ENCODE measurements around the gene TRPV6. TPM values are rescaled to one million over a fixed set of nuclear protein-coding genes. Genes with fewer than 3 reads are reported as not detected.

TRPV6 gene
- total and polyA plus RNA-seq, 4 donors, result 0.32 to 1.5 (median 0.36) TPM; not detected in 1

- Histone ChIP-seq H3K9me3 (ENCODE audit: control insufficient read depth in 4 of 4, low read length in 3 of 4) (no peaks in the 10 kb centered on the region), H3K9ac (ENCODE audit: low read depth in 1 of 2, low read length in 2 of 2) (no peak overlapping the region), H3K27me3 (ENCODE audit: control insufficient read depth in 4 of 4, insufficient read depth in 4 of 4, low read length in 3 of 4) (no peaks in the 10 kb centered on the region), H3K4me1 (ENCODE audit: control insufficient read depth in 4 of 4, insufficient read depth in 4 of 4, low read length in 3 of 4) (no peaks in the 10 kb centered on the region), H3K4me3 (ENCODE audit: low read depth in 1 of 3, low read length in 3 of 3) (no peak overlapping the region), H3K27ac (ENCODE audit: low read depth in 1 of 2, low read length in 2 of 2) (no peak overlapping the region), H3K36me3 (ENCODE audit: control insufficient read depth in 4 of 4, insufficient read depth in 3 of 4, low read depth in 1 of 4, low read length in 3 of 4) (no peaks in the 10 kb centered on the region)
- DNase-seq (ENCODE audit: low spot score), result no peak
- WGBS, result 90% methylated on average over 3 of the region's 3 CpGs
- TF ChIP-seq CTCF (IDR thresholded peaks at IDR 0.05; ENCODE audit: low read depth, low read length, missing input control) (no peak), MAX (IDR thresholded peaks at IDR 0.05) (no peak), EGR1 (IDR thresholded peaks at IDR 0.05; ENCODE audit: low read depth in 2 of 2) (no peak), FOXA1 (IDR thresholded peaks at IDR 0.05) (no peak), YY1 (IDR thresholded peaks at IDR 0.05) (no peak), TAF1 (conservative IDR thresholded peaks at IDR 0.05) (no peak)
These were observed 34.1 kb upstream of the TRPV6 start for GRCh38 chr7:142919656-142920055.

GRCh38 chr7:142918901-142919300, 33.4 kb upstream of the TRPV6 start:
- no peaks in the 10 kb centered on the region for H3K36me3 ChIP-seq (ENCODE audit: control insufficient read depth in 4 of 4, insufficient read depth in 3 of 4, low read depth in 1 of 4, low read length in 3 of 4)
- H3K27ac ChIP-seq (ENCODE audit: low read depth in 1 of 2, low read length in 2 of 2), result no peak overlapping the region
- 83% methylated on average over 2 of the region's 2 CpGs for WGBS
- H3K4me1 ChIP-seq (ENCODE audit: control insufficient read depth in 4 of 4, insufficient read depth in 4 of 4, low read length in 3 of 4), result no peaks in the 10 kb centered on the region
- H3K9me3 ChIP-seq (ENCODE audit: control insufficient read depth in 4 of 4, low read length in 3 of 4), result no peaks in the 10 kb centered on the region
- TF ChIP-seq SP1 (IDR thresholded peaks at IDR 0.05) (no peak), HNF4G (IDR thresholded peaks at IDR 0.05) (no peak), HNF4A (conservative IDR thresholded peaks at IDR 0.05) (no peak), ZBTB33 (IDR thresholded peaks at IDR 0.05) (no peak), TAF1 (conservative IDR thresholded peaks at IDR 0.05) (no peak), MAX (IDR thresholded peaks at IDR 0.05) (no peak), RAD21 (IDR thresholded peaks at IDR 0.05) (no peak), EGR1 (IDR thresholded peaks at IDR 0.05; ENCODE audit: low read depth in 2 of 2) (no peak), YY1 (IDR thresholded peaks at IDR 0.05) (no peak), FOXA2 (IDR thresholded peaks at IDR 0.05) (no peak), GABPA (IDR thresholded peaks at IDR 0.05 in 1 of 2, conservative IDR thresholded peaks at IDR 0.05 in 1 of 2) (no peak), JUND (IDR thresholded peaks at IDR 0.05) (no peak), NR2F2 (IDR thresholded peaks at IDR 0.05) (no peak), FOXA1 (IDR thresholded peaks at IDR 0.05) (no peak)
- no peaks in the 10 kb centered on the region for H3K27me3 ChIP-seq (ENCODE audit: control insufficient read depth in 4 of 4, insufficient read depth in 4 of 4, low read length in 3 of 4)
- H3K9ac ChIP-seq (ENCODE audit: low read depth in 1 of 2, low read length in 2 of 2), result no peak overlapping the region
- no peak overlapping the region for H3K4me3 ChIP-seq (ENCODE audit: low read depth in 1 of 3, low read length in 3 of 3)
- no peak for DNase-seq (ENCODE audit: low spot score)

- Histone ChIP-seq H3K36me3 (ENCODE audit: control insufficient read depth in 4 of 4, insufficient read depth in 3 of 4, low read depth in 1 of 4, low read length in 3 of 4) (no peaks in the 10 kb centered on the region), H3K9ac (ENCODE audit: low read depth in 1 of 2, low read length in 2 of 2) (no peak overlapping the region), H3K27ac (ENCODE audit: low read depth in 1 of 2, low read length in 2 of 2) (no peak overlapping the region), H3K4me3 (ENCODE audit: low read depth in 1 of 3, low read length in 3 of 3) (no peak overlapping the region), H3K9me3 (ENCODE audit: control insufficient read depth in 4 of 4, low read length in 3 of 4) (no peaks in the 10 kb centered on the region), H3K27me3 (ENCODE audit: control insufficient read depth in 4 of 4, insufficient read depth in 4 of 4, low read length in 3 of 4) (no peaks in the 10 kb centered on the region), H3K4me1 (ENCODE audit: control insufficient read depth in 4 of 4, insufficient read depth in 4 of 4, low read length in 3 of 4) (no peaks in the 10 kb centered on the region)
- 77% methylated on average over 3 of the region's 3 CpGs for whole genome bisulfite sequencing
- no peak for DNase-seq (ENCODE audit: low spot score)
- no peak for TF ChIP-seq MAX (IDR thresholded peaks at IDR 0.05)
- TF ChIP-seq NR2F2 (IDR thresholded peaks at IDR 0.05), result no peak
- no peak for TF ChIP-seq CTCF (IDR thresholded peaks at IDR 0.05; ENCODE audit: low read depth, low read length, missing input control)
- no peak for TF ChIP-seq ZBTB33 (IDR thresholded peaks at IDR 0.05)
- TF ChIP-seq HNF4A (conservative IDR thresholded peaks at IDR 0.05), result no peak
- TF ChIP-seq FOXA2 (IDR thresholded peaks at IDR 0.05), result no peak
- TF ChIP-seq ATF3 (IDR thresholded peaks at IDR 0.05), result no peak
- no peak for TF ChIP-seq HNF4G (IDR thresholded peaks at IDR 0.05)
- TF ChIP-seq EGR1 (IDR thresholded peaks at IDR 0.05; ENCODE audit: low read depth in 2 of 2), result no peak
- TF ChIP-seq RAD21 (IDR thresholded peaks at IDR 0.05), result no peak
- no peak for TF ChIP-seq SP1 (IDR thresholded peaks at IDR 0.05)
- TF ChIP-seq RXRA (IDR thresholded peaks at IDR 0.05), result no peak
- no peak for TF ChIP-seq JUND (IDR thresholded peaks at IDR 0.05)
These were observed 31.9 kb upstream of the TRPV6 start for GRCh38 chr7:142917447-142917846.

Measured in liver (tissue), 9 donors.